Activated CD8-positive, alpha-beta memory T cell treated with anti-CD3 and anti-CD28 coated beads for 48 hours (primary cell): Measurements from ENCODE around the gene AK5.

Experiments
- DNase-seq, 3 experiments: peaks; one replicate each; pipeline ENCODE4 v3.0.0-alpha.2; 2020; ENCODE audit warnings: low read depth in 2 of 3, low spot score in 2 of 3

AK5 gene

GRCh38 chr1:77539519-77540142 is 257.8 kb downstream of the AK5 start:
- no peak for DNase-seq

GRCh38 chr1:77540501-77541161 is 258.8 kb downstream of the AK5 start:
- DNase-seq = no peak

- no peak for DNase-seq
Observed at GRCh38 chr1:77541162-77541545, 259.3 kb downstream of the AK5 start.

GRCh38 chr1:77542813-77543420 is 261.1 kb downstream of the AK5 start:
- DNase-seq = no peak

- DNase-seq = no peak
Observed at GRCh38 chr1:77543822-77544448, 262.1 kb downstream of the AK5 start.

- no peak for DNase-seq
Observed at GRCh38 chr1:77544845-77545244, 263.0 kb downstream of the AK5 start.

GRCh38 chr1:77545970-77546369 is 264.2 kb downstream of the AK5 start:
- no peak for DNase-seq

- no peak for DNase-seq
Observed at GRCh38 chr1:77546890-77547289, 265.1 kb downstream of the AK5 start.

- no peak for DNase-seq
Observed at GRCh38 chr1:77548285-77548684, 266.5 kb downstream of the AK5 start.

GRCh38 chr1:77550135-77550534 is 268.3 kb downstream of the AK5 start:
- DNase-seq = no peak

GRCh38 chr1:77552626-77553025 is 270.8 kb downstream of the AK5 start:
- no peak for DNase-seq

- DNase-seq = no peak
Observed at GRCh38 chr1:77553568-77554291, 271.9 kb downstream of the AK5 start.

GRCh38 chr1:77556045-77556444 is 274.2 kb downstream of the AK5 start:
- no peak for DNase-seq

- DNase-seq = no peak
Observed at GRCh38 chr1:77557053-77557452, 275.2 kb downstream of the AK5 start.

- DNase-seq = no peak
Observed at GRCh38 chr1:77558591-77559164, 276.9 kb downstream of the AK5 start.

- DNase-seq = no peak
Observed at GRCh38 chr1:77560741-77561140, 278.9 kb downstream of the AK5 start.

GRCh38 chr1:77562596-77563150 is 280.9 kb downstream of the AK5 start:
- DNase-seq = no peak

- DNase-seq = no peak
Observed at GRCh38 chr1:77565321-77565720, 283.5 kb downstream of the AK5 start.

GRCh38 chr1:77571642-77572041 is 289.8 kb downstream of the AK5 start:
- DNase-seq = no peak

- no peak for DNase-seq
Observed at GRCh38 chr1:77579547-77579946, 297.7 kb downstream of the AK5 start.

- DNase-seq = no peak
Observed at GRCh38 chr1:77582905-77583304, 301.1 kb downstream of the AK5 start.
